Measurements from ENCODE around the gene HHIPL1.

DNA sequence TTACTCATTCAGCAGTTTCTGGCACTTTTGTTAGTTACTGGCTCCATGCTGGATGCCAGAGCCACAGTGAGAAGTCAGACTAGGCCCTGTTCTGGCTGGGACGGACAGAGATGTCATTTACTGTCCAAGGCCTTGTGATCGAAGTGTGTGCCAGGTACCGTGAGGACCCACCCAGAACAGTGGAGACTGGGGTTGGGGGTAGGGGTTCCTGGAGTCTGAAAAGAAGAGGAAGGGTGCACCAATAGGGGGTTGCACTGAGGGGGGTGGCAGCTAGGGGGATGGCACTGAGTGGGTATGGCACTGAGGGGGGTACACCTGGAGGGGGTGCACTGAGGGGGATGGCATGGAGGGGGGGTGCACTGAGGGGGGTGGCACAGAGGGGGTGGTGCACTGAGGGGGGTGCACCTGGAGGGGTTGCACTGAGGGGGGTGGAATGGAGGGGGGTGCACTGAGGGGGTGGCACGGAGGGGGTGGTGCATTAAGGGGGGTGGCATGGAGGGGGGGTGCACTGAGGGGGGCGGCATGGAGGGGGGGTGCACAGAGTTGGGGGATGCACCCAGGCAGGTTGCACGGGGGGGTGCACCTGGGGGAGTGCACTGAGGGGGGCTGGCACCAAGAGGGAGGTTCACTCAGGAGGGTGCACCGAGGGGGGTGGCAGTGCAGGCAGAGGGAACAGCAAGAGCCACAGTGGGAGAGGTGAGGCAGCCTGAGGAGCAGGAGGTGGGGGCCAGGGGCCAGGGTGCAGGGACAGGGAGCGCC lies 28.6 kb downstream of the HHIPL1 start:
- TF ChIP-seq, protein P1, sequence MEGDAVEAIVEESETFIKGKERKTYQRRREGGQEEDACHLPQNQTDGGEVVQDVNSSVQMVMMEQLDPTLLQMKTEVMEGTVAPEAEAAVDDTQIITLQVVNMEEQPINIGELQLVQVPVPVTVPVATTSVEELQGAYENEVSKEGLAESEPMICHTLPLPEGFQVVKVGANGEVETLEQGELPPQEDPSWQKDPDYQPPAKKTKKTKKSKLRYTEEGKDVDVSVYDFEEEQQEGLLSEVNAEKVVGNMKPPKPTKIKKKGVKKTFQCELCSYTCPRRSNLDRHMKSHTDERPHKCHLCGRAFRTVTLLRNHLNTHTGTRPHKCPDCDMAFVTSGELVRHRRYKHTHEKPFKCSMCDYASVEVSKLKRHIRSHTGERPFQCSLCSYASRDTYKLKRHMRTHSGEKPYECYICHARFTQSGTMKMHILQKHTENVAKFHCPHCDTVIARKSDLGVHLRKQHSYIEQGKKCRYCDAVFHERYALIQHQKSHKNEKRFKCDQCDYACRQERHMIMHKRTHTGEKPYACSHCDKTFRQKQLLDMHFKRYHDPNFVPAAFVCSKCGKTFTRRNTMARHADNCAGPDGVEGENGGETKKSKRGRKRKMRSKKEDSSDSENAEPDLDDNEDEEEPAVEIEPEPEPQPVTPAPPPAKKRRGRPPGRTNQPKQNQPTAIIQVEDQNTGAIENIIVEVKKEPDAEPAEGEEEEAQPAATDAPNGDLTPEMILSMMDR (IDR thresholded peaks at IDR 0.05; ENCODE audit: control extremely low read depth in 1 of 3, insufficient read depth in 1 of 3, low read depth in 1 of 3, low read length in 3 of 3), result no peak
- TF ChIP-seq NRF1 (IDR thresholded peaks at IDR 0.05; ENCODE audit: low read depth, low read length) (no peak), TAF1 (IDR thresholded peaks at IDR 0.05; ENCODE audit: low read depth, low read length) (no peak), TBP (IDR thresholded peaks at IDR 0.05; ENCODE audit: low read depth, low read length) (no peak), MAX (IDR thresholded peaks at IDR 0.05) (no peak), POLR2A (IDR thresholded peaks at IDR 0.05; ENCODE audit: control extremely low read depth in 1 of 2, low read depth in 2 of 2, low read length in 2 of 2) (no peak)

Measured in H1 (cell line).